Subcutaneous adipose tissue (tissue), 4 donors: ENCODE data around the gene TNFSF13. TPM values are rescaled to one million over a fixed set of nuclear protein-coding genes. Genes with fewer than 3 reads are reported as not detected.

Source experiments
- total RNA-seq, 4 donors: library from RNA; depleted of rRNA; stranded (reverse); fragments of >200 nt; gene quantifications; one replicate each; pipeline ENCODE4 v1.1.0, GENCODE V29; 2016
- TF ChIP-seq, protein P1 (sequence below): fragments of 450-650 bp; IDR thresholded peaks from one replicate; pipeline ENCODE4 v1.5.1; 2016; ENCODE audit warnings: low read depth, mild to moderate bottlenecking, control low read depth, antibody characterized with exemption, moderate library complexity

TNFSF13 gene
- total RNA-seq, 4 donors from 2014 or later = 22.8 to 69.5 (median 53.1) TPM

DNA sequence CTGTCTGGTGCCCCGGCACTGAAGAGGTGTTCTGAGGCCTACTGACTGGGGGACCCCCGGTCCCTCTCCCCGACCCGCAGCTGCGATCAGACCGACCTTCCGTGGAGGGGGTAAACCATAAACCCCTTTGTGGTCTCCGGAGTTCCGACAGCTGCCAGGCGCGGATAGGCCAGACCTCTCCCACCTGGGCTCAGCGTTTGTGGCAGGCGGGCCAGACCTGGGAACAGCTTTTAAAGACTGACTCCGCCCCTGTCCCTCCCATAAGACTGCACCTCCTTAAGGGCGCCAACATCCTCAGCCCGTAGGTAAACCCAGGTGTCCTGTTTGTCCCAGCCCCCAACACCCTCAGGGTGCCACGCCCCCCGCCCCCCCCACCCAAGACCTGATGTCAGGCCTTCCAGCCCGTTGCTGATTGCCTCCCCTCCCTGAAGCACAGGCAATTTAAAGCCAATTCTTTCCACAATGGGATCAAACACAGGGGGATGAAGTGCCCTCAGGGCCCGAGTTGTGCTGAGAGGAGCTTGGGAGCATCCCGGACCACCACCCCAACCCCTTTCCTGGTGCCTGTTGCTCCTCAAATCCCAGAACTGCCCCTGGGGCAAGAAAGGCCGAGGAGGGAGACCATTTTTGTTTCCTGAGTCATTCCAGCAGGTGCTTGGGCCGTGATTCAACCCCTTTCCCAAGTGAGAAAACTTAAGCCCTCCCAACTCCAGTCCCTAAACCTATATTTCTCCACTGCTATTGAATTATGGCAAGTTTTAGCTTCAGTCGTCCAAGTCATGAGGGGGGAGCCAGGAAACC is 31.5 kb downstream of the TNFSF13 start, which contains the start of gene SOX15:
TSS of gene SOX15 (minus strand) at position 204 of the 801 bp plus-strand sequence. CDS start 418 bp downstream, outside the sequence.
- TF ChIP-seq, protein P1, sequence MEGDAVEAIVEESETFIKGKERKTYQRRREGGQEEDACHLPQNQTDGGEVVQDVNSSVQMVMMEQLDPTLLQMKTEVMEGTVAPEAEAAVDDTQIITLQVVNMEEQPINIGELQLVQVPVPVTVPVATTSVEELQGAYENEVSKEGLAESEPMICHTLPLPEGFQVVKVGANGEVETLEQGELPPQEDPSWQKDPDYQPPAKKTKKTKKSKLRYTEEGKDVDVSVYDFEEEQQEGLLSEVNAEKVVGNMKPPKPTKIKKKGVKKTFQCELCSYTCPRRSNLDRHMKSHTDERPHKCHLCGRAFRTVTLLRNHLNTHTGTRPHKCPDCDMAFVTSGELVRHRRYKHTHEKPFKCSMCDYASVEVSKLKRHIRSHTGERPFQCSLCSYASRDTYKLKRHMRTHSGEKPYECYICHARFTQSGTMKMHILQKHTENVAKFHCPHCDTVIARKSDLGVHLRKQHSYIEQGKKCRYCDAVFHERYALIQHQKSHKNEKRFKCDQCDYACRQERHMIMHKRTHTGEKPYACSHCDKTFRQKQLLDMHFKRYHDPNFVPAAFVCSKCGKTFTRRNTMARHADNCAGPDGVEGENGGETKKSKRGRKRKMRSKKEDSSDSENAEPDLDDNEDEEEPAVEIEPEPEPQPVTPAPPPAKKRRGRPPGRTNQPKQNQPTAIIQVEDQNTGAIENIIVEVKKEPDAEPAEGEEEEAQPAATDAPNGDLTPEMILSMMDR = no peak

DNA sequence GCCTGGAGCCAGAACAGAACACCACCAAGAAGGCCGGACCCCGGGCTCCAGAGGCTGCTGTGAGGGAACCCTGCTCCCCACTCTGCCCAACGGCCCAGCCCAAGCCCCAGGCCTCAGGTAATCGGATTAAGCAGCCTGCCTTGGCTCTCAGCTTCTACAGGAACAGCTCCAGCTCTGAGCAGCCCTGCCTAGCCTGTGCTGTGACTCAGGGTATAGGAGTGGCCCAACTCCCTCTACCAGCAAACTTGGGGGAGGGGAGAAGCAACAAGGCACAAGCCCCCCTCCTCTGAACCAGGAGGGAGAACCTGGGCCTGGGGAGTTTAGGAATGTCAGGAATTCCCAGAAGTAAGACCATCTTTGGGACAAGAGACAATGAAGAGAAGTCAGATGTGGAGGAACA is 32.2 kb downstream of the TNFSF13 start:
- TF ChIP-seq, protein P1 = no peak

DNA sequence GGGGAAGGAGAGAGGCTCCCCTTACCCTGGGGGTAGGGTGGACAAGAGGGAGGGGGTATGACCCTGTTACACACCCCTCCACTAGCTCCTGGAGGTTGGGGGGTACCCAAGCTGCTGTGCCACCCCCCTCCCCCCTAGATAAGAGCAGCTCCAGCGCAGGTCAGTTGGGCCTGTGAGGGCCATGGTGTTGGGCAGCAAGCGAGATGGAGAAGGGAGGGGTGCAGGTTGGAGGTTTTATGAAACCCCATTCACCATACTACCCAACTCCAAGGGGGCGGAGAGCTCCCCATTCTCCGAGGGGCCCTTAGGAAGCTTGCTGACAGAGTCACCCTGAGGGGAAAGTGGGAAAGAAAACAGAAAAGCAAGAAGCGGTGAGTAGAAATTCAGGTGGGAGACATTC is 33.0 kb downstream of the TNFSF13 start:
- TF ChIP-seq, protein P1 = no peak

DNA sequence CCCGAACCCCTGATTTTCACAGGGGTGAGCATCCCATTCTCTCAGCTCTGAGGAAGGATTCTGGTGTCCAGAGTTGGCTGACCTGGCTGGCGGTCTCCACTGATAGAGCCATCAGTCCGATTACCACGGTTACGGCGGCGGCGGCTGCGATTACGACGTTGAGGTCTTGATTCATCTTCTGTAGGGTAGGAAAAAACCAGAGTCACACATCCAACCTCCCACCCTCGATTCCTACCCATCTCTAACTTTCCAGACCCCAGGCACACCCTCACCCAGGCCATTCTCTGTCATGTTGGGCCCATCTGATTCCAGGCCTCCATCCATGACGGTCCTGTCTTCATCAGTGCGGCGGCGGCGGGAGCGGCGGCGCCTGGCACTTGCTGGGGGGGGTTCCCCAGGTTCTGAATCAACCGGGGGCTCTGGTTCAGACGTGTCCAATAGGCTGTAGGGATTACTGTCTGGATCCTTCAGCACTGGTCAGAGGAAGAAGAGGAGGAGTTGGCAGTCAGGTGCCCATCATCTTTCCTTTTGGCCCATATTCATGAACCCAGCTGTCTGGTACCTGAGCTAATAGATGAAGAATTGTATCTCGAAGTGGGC is 34.0 kb downstream of the TNFSF13 start:
- TF ChIP-seq, protein P1 = no peak

DNA sequence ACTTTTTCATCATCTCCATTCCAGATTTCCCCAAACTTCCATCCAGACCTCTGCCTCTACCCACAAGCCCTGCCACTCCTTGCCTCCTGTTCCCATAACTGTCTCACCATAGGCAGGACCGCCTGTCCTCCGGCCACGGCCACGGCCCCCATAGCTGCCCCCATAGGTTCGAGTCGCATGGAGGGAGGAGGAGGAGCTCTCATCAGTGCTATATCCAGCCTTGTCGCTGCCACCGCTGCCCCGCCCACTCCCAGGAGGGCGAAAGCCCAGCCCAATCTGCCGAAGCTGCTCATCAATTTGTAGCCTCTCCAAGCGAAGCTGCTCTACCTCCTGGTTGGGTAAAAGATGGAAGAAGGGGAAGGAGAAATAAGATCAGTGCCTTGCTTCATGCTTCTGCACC is 34.7 kb downstream of the TNFSF13 start:
- TF ChIP-seq, protein P1 = no peak

DNA sequence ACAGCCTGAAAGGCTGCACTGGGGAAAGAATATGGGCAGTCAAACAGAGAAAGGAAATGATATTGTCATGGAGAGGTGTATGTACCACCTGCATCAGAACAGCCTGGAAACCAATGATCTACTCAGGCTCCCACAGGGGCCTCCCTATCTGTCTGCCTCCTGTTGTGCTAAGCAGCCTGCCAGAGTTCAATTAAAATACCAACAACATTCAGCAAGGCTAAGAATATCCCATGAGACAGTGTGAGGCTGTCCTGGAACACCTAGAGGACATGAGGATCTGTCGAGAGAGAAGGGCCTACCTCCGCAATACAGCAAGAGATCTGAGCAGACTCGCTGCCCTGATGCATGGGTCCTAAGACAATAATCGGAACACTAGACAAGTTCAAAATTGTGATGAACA is 47.7 kb downstream of the TNFSF13 start:
- TF ChIP-seq, protein P1 = no peak

DNA sequence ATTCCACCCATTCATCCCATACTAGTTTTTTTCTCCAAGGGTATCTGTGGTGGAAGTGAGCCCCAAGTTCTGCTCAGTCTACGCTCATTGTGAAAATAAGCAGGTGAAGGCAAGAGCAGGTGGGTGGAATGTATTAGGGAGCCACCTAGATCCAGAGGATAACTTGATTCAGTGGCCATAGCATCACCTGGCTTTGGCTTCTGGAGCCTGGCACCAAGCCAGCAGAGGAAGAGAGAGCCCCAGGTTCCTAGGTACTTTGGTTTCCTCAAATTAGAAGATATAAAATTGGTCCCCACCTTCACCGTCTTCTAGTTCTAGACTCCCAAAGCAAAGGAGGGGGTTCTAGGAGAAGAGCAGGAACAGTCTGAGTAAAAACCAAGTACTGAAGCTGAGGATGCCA is 52.1 kb downstream of the TNFSF13 start:
- TF ChIP-seq, protein P1 = no peak
